GM12878 (cell line): ENCODE measurements around the gene BCLAF1. TPM values are rescaled to one million over a fixed set of nuclear protein-coding genes. Genes with fewer than 3 reads are reported as not detected.

Source experiments
- BCL11A ChIP-seq: IDR thresholded peaks from 2 replicates; pipeline ENCODE4 v1.6.1; 2011; ENCODE audit warnings: low read depth, low read length
- CHD2 ChIP-seq: IDR thresholded peaks from 2 replicates; pipeline ENCODE4 v1.6.1; 2011; ENCODE audit warnings: low read depth, low read length, improper control_type of control experiment, borderline replicate concordance
- CHD4 ChIP-seq: fragments of 200-600 bp; sonication (generic); IDR thresholded peaks from 2 replicates; pipeline ENCODE4 v1.6.1; 2016; ENCODE audit warnings: mild to moderate bottlenecking
- EED ChIP-seq: sonication (generic); IDR thresholded peaks from 2 replicates; pipeline ENCODE4 v1.6.1; 2016; ENCODE audit warnings: antibody characterized with exemption, low read depth
- GATAD2B ChIP-seq: fragments of 450-650 bp; conservative IDR thresholded peaks from 2 replicates; pipeline ENCODE4 v1.6.1; 2017; ENCODE audit warnings: low read depth, mild to moderate bottlenecking, moderate library complexity
- KDM1A ChIP-seq: fragments of 200-600 bp; sonication (generic); IDR thresholded peaks from 2 replicates; pipeline ENCODE4 v1.6.1; 2016; ENCODE audit warnings: borderline replicate concordance
- LARP7 ChIP-seq: fragments of 450-650 bp; IDR thresholded peaks from 2 replicates; pipeline ENCODE4 v1.6.1; 2017; ENCODE audit warnings: mild to moderate bottlenecking
- SIN3A ChIP-seq: IDR thresholded peaks from 2 replicates; pipeline ENCODE4 v1.6.1; 2012; ENCODE audit warnings: low read depth, low read length, improper control_type of control experiment
- SKIL ChIP-seq: fragments of 450-650 bp; IDR thresholded peaks from 2 replicates; pipeline ENCODE4 v1.6.1; 2017; ENCODE audit warnings: mild to moderate bottlenecking, low read depth, inconsistent platforms; ENCODE audit not compliant: poor library complexity, severe bottlenecking
- SMAD5 ChIP-seq: IDR thresholded peaks from 2 replicates; pipeline ENCODE4 v1.6.1; 2016; ENCODE audit warnings: antibody characterized with exemption, low read depth
- STAT3 ChIP-seq: IDR thresholded peaks from 2 replicates; pipeline ENCODE4 v1.6.1; 2011; ENCODE audit warnings: low read depth, low read length, improper control_type of control experiment
- TCF12 ChIP-seq: IDR thresholded peaks from 2 replicates; pipeline ENCODE4 v1.6.1; 2011; ENCODE audit warnings: low read depth, mild to moderate bottlenecking, low read length
- WRNIP1 ChIP-seq: IDR thresholded peaks from 2 replicates; pipeline ENCODE4 v1.6.1; 2011; ENCODE audit warnings: low read depth, low read length, improper control_type of control experiment, borderline replicate concordance
- ZBED1 ChIP-seq: IDR thresholded peaks from 2 replicates; pipeline ENCODE4 v1.6.1; 2016; ENCODE audit warnings: borderline replicate concordance
- ZBTB33 ChIP-seq: fragments of 450-650 bp; IDR thresholded peaks from 2 replicates; pipeline ENCODE4 v1.6.1; 2017; ENCODE audit warnings: mild to moderate bottlenecking
- ZNF207 ChIP-seq: fragments of 450-650 bp; IDR thresholded peaks from 2 replicates; pipeline ENCODE4 v1.6.1; 2014; ENCODE audit warnings: antibody characterized with exemption, mild to moderate bottlenecking, borderline replicate concordance
- ZNF24 ChIP-seq: fragments of 450-650 bp; IDR thresholded peaks from 2 replicates; pipeline ENCODE4 v1.6.1; 2017; ENCODE audit warnings: antibody characterized with exemption, mild to moderate bottlenecking
- ZNF274 ChIP-seq: IDR thresholded peaks from one replicate; pipeline ENCODE4 v1.8.0; 2011; ENCODE audit not compliant: insufficient read length, insufficient read depth
- polyA plus RNA-seq, 11 experiments: library from polyadenylated mRNA; depleted of rRNA in 4 of 11; unstranded in 6 of 11; stranded (reverse) in 5 of 11; fragments of >200 nt; fragmentation: Nextera tagmentation in 4 of 11; fragmentation: Illumina TruSeq in 1 of 11; extraction: Ambion mirVana in 4 of 11; extraction: Trizol in 1 of 11; gene quantifications; 1 replicate in 1 of 11; 2 replicates in 10 of 11; pipeline versions ENCODE4 v1.2.1 to v1.2.3, GENCODE V29; 2011 to 2016; ENCODE audit warnings: inconsistent platforms in 2 of 11, missing spikeins in 2 of 11, low read depth in 1 of 11
- total RNA-seq, 4 experiments: library from RNA; depleted of rRNA in 3 of 4; stranded (reverse); fragments of >200 nt in 3 of 4; fragmentation: Illumina TruSeq in 1 of 4; extraction: Trizol in 1 of 4; gene quantifications; 2 replicates each; pipeline versions ENCODE4 v1.2.1 to v1.2.3, GENCODE V29; 2013 to 2021
- TF ChIP-seq, protein P1 (sequence below): fragments of 450-650 bp; IDR thresholded peaks from 2 replicates; pipeline ENCODE4 v1.6.1; 2017; ENCODE audit warnings: antibody characterized with exemption, mild to moderate bottlenecking, moderate library complexity
- TF ChIP-seq, protein P2 (sequence below): fragments of 450-650 bp; IDR thresholded peaks from 2 replicates; pipeline ENCODE4 v1.6.1; 2016; ENCODE audit warnings: mild to moderate bottlenecking
- TF ChIP-seq, protein P3 (sequence below): fragments of 450-650 bp; IDR thresholded peaks from 2 replicates; pipeline ENCODE4 v1.6.1; 2017; ENCODE audit warnings: low read depth, mild to moderate bottlenecking, moderate library complexity

Gene BCLAF1
- total and polyA plus RNA-seq, 10 of the 15 experiments (the other 5 are each of a cell fraction or from before 2014, with no cell fraction given), result 56.0 to 223 (median 114) TPM

DNA sequence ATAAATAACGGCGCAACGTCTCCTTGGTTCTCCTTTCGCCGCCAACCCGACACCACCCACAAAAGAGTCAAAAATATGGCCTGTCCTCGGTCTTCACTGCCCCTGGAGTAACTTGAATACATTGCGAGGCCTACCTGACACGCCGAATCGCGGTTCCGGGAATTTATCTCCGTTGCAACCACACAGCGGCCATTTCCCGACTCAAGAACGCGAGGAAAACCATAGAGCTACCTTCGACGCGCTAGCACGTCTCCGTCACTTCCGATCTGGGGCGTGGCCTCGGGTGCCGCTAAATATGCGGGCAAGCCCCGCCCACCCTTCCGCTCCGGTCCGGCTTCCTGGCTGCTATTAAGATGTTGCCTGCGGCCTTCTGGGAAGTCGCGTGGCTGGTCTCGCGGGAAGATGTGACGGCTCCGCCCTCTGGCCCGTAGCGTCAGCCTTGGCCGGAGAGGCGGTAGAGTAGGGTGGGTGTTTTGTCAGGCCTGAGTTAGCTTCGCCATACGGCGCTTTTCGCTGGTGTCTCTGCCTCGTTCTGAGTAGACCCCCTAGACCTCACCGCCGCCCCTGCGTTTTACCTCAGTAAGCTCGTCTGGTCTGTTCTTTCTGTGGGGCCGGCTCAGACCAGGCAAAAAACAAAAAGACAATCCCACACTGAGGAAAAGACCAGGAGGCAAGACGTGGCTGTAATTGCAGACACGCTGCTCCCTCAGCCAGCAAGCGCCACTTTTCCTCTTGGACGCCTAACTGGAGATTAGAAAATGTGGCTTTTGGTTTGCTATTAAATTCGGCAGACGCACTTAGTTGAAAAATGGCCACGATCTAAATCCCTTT is at the start of gene BCLAF1 (continued):
- TF ChIP-seq WRNIP1 (no peak), SIN3A (no peak), CHD2 (peak; percentile 99), ZNF24 (no peak), ZNF274 (no peak), BCL11A (0 out of 2 replicates have a peak, but pooled peaks have one; percentile 28), CHD4 (no peak), LARP7 (peak; percentile 73), ZBTB33 (no peak), STAT3 (no peak), EED (no peak), SMAD5 (peak; percentile 87; the same call in 1 of the 2 replicates), ZBED1 (no peak; the same call in 1 of the 2 replicates), TCF12 (peak; percentile 5; the same call in 1 of the 2 replicates), KDM1A (no peak), GATAD2B (no peak), SKIL (no peak), ZNF207 (peak; percentile 84)
- TF ChIP-seq, protein P1, sequence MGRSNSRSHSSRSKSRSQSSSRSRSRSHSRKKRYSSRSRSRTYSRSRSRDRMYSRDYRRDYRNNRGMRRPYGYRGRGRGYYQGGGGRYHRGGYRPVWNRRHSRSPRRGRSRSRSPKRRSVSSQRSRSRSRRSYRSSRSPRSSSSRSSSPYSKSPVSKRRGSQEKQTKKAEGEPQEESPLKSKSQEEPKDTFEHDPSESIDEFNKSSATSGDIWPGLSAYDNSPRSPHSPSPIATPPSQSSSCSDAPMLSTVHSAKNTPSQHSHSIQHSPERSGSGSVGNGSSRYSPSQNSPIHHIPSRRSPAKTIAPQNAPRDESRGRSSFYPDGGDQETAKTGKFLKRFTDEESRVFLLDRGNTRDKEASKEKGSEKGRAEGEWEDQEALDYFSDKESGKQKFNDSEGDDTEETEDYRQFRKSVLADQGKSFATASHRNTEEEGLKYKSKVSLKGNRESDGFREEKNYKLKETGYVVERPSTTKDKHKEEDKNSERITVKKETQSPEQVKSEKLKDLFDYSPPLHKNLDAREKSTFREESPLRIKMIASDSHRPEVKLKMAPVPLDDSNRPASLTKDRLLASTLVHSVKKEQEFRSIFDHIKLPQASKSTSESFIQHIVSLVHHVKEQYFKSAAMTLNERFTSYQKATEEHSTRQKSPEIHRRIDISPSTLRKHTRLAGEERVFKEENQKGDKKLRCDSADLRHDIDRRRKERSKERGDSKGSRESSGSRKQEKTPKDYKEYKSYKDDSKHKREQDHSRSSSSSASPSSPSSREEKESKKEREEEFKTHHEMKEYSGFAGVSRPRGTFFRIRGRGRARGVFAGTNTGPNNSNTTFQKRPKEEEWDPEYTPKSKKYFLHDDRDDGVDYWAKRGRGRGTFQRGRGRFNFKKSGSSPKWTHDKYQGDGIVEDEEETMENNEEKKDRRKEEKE, result no peak
- TF ChIP-seq, protein P2, sequence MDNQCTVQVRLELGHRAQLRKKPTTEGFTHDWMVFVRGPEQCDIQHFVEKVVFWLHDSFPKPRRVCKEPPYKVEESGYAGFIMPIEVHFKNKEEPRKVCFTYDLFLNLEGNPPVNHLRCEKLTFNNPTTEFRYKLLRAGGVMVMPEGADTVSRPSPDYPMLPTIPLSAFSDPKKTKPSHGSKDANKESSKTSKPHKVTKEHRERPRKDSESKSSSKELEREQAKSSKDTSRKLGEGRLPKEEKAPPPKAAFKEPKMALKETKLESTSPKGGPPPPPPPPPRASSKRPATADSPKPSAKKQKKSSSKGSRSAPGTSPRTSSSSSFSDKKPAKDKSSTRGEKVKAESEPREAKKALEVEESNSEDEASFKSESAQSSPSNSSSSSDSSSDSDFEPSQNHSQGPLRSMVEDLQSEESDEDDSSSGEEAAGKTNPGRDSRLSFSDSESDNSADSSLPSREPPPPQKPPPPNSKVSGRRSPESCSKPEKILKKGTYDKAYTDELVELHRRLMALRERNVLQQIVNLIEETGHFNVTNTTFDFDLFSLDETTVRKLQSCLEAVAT, result peak; percentile 17; the same call in 1 of the 2 replicates
- TF ChIP-seq, protein P3, sequence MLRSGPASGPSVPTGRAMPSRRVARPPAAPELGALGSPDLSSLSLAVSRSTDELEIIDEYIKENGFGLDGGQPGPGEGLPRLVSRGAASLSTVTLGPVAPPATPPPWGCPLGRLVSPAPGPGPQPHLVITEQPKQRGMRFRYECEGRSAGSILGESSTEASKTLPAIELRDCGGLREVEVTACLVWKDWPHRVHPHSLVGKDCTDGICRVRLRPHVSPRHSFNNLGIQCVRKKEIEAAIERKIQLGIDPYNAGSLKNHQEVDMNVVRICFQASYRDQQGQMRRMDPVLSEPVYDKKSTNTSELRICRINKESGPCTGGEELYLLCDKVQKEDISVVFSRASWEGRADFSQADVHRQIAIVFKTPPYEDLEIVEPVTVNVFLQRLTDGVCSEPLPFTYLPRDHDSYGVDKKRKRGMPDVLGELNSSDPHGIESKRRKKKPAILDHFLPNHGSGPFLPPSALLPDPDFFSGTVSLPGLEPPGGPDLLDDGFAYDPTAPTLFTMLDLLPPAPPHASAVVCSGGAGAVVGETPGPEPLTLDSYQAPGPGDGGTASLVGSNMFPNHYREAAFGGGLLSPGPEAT, result 0 out of 2 replicates have a peak, but pooled peaks have one; percentile 40
